ENCODE data around the gene SLC7A5.
"Not testable (repeated sequence)": the region's sequence is repeated elsewhere in the genome, so short reads cannot be mapped to it uniquely, and the experiment has no call there.

SLC7A5 gene

GRCh38 chr16:87895641-87896141, 26.4 kb upstream of the SLC7A5 start:
- Histone ChIP-seq H3K4me3 (no peak overlapping the region), H3K36me3 (no peaks in the 10 kb centered on the region), H3K27me3 (peaks cover 0 to 2% of the 10 kb centered on the region in 2 donors), H3K4me1 (peaks cover 0 to 37% (median 15%) of the 10 kb centered on the region in 4 donors), H3K9me3 (no peaks in the 10 kb centered on the region), H3K27ac (peak overlapping the region in 1 of 2 donors; percentile 70)
- TF ChIP-seq CTCF (IDR thresholded peaks at IDR 0.05) = no peak
- intact Hi-C loops (cut with DNase I; ENCODE audit: low total_unique reads) = no loop called here
- DNase-seq = no peak

- H3K36me3 ChIP-seq; intact Hi-C loops (cut with DNase I; ENCODE audit: low total_unique reads); H3K27me3 ChIP-seq; H3K9me3 ChIP-seq; H3K4me3 ChIP-seq: not testable (repeated sequence)
- peak in 1 of 2 donors; percentile 85 for DNase-seq
- Histone ChIP-seq H3K27ac (peak overlapping the region; percentile 50 to 70), H3K4me1 (peaks cover 0 to 37% (median 15%) of the 10 kb centered on the region in 4 donors)
These were observed 24.7 kb upstream of the SLC7A5 start for GRCh38 chr16:87894005-87894404.

- Histone ChIP-seq H3K27ac (no peak overlapping the region), H3K9me3 (no peaks in the 10 kb centered on the region), H3K36me3 (no peaks in the 10 kb centered on the region), H3K27me3 (peaks cover 0 to 3% of the 10 kb centered on the region in 2 donors), H3K4me3 (no peak overlapping the region), H3K4me1 (peaks cover 0 to 24% (median 9%) of the 10 kb centered on the region in 4 donors)
- no peak for DNase-seq
- TF ChIP-seq CTCF (IDR thresholded peaks at IDR 0.05) = no peak
- intact Hi-C loops (cut with DNase I; ENCODE audit: low total_unique reads) = no loop called here
These were observed 22.5 kb upstream of the SLC7A5 start for GRCh38 chr16:87891764-87892163.

GRCh38 chr16:87889762-87890161, 20.5 kb upstream of the SLC7A5 start:
- H3K27ac ChIP-seq; H3K27me3 ChIP-seq; H3K36me3 ChIP-seq; intact Hi-C loops (cut with DNase I; ENCODE audit: low total_unique reads); DNase-seq; H3K4me3 ChIP-seq; H3K9me3 ChIP-seq: not testable (repeated sequence)
- H3K4me1 ChIP-seq = peaks cover 0 to 21% (median 9%) of the 10 kb centered on the region in 4 donors

GRCh38 chr16:87888346-87888745, 19.0 kb upstream of the SLC7A5 start:
- H3K36me3 ChIP-seq; H3K9me3 ChIP-seq; H3K4me3 ChIP-seq; intact Hi-C loops (cut with DNase I; ENCODE audit: low total_unique reads); H3K27ac ChIP-seq; H3K4me1 ChIP-seq; DNase-seq: not testable (repeated sequence)
- peaks cover 0 to 17% of the 10 kb centered on the region in 2 donors for H3K27me3 ChIP-seq

- H3K27me3 ChIP-seq = peaks cover 0 to 18% of the 10 kb centered on the region in 2 donors
- H3K9me3 ChIP-seq; H3K4me3 ChIP-seq; DNase-seq; H3K27ac ChIP-seq; H3K36me3 ChIP-seq; H3K4me1 ChIP-seq; intact Hi-C loops (cut with DNase I; ENCODE audit: low total_unique reads): not testable (repeated sequence)
These were observed 18.6 kb upstream of the SLC7A5 start for GRCh38 chr16:87887931-87888330.

GRCh38 chr16:87885371-87885967, 16.2 kb upstream of the SLC7A5 start:
- DNase-seq; intact Hi-C loops (cut with DNase I; ENCODE audit: low total_unique reads): not testable (repeated sequence)

GRCh38 chr16:87882436-87883019, 13.2 kb upstream of the SLC7A5 start:
- no peaks in the 10 kb centered on the region for H3K4me1 ChIP-seq
- H3K9me3 ChIP-seq = no peaks in the 10 kb centered on the region
- H3K27ac ChIP-seq = no peak overlapping the region
- H3K27me3 ChIP-seq = peaks cover 0 to 52% of the 10 kb centered on the region in 2 donors
- DNase-seq = no peak
- H3K36me3 ChIP-seq = no peaks in the 10 kb centered on the region
- intact Hi-C loops (cut with DNase I; ENCODE audit: low total_unique reads) = no loop called here
- H3K4me3 ChIP-seq = no peak overlapping the region
- no peak for TF ChIP-seq CTCF (IDR thresholded peaks at IDR 0.05)

More at GRCh38 chr16:87885371-87885967, 16.2 kb upstream of the SLC7A5 start:
- not testable (repeated sequence) for H3K27ac ChIP-seq, H3K4me1 ChIP-seq, H3K9me3 ChIP-seq, H3K4me3 ChIP-seq, H3K36me3 ChIP-seq
- H3K27me3 ChIP-seq = peaks cover 0 to 42% of the 10 kb centered on the region in 2 donors
